Progenitor cell of endocrine pancreas (in vitro differentiated cells): ENCODE results near the gene SERPIND1. TPM values are rescaled to one million over a fixed set of nuclear protein-coding genes. Genes with fewer than 3 reads are reported as not detected.

ENCODE experiments used
- DNase-seq: peaks from one replicate; pipeline ENCODE4 v3.0.0; 2021; ENCODE audit warnings: low spot score; ENCODE audit not compliant: unreplicated experiment
- H3K27ac Mint-ChIP-seq: 2 replicates; pipeline ENCODE4 v1.8.0; 2021; ENCODE audit warnings: mild to moderate bottlenecking, moderate library complexity, mixed read lengths
- H3K27me3 Mint-ChIP-seq: 2 replicates; pipeline ENCODE4 v1.8.0; 2021; ENCODE audit warnings: mixed read lengths
- H3K36me3 Mint-ChIP-seq: 2 replicates; pipeline ENCODE4 v1.8.0; 2022; ENCODE audit warnings: mixed read lengths; ENCODE audit not compliant: insufficient read depth
- H3K4me1 Mint-ChIP-seq: 2 replicates; pipeline ENCODE4 v1.8.0; 2021; ENCODE audit warnings: low read depth, mixed read lengths
- H3K4me3 Mint-ChIP-seq: 2 replicates; pipeline ENCODE4 v1.8.0; 2021; ENCODE audit warnings: low read depth, mild to moderate bottlenecking, moderate library complexity, mixed read lengths
- H3K9me3 Mint-ChIP-seq: 2 replicates; pipeline ENCODE4 v1.8.0; 2021; ENCODE audit warnings: low read depth, mixed read lengths
- CTCF ChIP-seq: fragments of 200-600 bp; sonication (generic); IDR thresholded peaks from one replicate; pipeline ENCODE4 v1.5.0; 2021; ENCODE audit warnings: antibody characterized with exemption, mild to moderate bottlenecking; ENCODE audit not compliant: unreplicated experiment
- total RNA-seq: library from RNA; stranded (reverse); gene quantifications from 2 replicates; pipeline ENCODE4 v1.2.1, GENCODE V29; 2021

SERPIND1 gene
- total RNA-seq, 1 donor from 2014 or later, result 0.74 TPM

DNA sequence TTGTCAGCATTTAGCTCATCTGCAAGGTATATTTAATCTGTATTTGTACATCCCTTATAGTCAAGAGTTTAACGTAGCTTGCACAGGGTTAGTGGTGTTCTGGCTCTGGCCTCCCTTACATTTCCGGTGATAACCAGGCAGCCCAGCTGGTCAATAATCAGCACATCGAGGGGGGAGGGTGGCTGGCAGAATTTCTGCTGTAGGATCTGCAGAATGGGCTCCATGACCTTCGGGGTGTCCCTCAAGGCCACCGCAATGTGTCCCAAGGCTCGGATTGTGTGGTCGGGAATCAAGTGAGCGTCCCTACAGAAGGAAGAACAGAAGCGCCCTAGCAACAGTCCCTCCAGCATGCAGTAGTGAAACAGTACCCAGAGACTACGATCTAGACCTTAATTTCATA is 25.1 kb downstream of the SERPIND1 start:
- TF ChIP-seq CTCF, result no peak
- no peak for DNase-seq
- Mint-ChIP-seq H3K27me3 (no peaks in the 10 kb centered on the region), H3K4me1 (peaks cover 7% of the 10 kb centered on the region), H3K4me3 (no peak overlapping the region), H3K36me3 (peaks cover 10% of the 10 kb centered on the region), H3K9me3 (no peaks in the 10 kb centered on the region), H3K27ac (no peak overlapping the region)

- no peak for TF ChIP-seq CTCF
- H3K36me3 Mint-ChIP-seq, result peaks cover 15% of the 10 kb centered on the region
- H3K9me3 Mint-ChIP-seq, result no peaks in the 10 kb centered on the region
These were observed 25.5 kb downstream of the SERPIND1 start for GRCh38 chr22:20799449-20799848.

DNA sequence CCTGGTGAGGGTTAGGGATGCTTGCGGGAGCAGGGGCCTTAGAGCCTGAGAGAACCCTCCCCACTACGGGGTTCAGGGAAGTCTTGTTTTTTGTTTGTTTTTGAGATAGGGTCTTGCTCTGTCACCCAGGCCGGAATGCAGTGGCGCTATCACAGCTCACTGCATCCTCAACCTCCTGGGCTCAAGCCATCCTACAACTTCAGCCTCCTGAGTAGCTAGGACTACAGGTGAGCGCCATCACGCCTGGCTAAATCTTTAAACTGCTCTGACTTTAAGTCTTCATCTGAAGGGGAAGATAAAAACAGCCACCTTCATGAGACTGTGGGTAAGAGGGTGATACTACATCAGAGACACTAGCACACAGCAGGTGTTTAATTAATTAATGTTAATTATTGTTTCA is 28.5 kb downstream of the SERPIND1 start:
- H3K36me3 Mint-ChIP-seq, result peaks cover 18% of the 10 kb centered on the region
- H3K4me1 Mint-ChIP-seq, result peaks cover 7% of the 10 kb centered on the region
- H3K27ac Mint-ChIP-seq, result no peak overlapping the region
- no peak overlapping the region for H3K4me3 Mint-ChIP-seq
- no peak for TF ChIP-seq CTCF
- no peaks in the 10 kb centered on the region for H3K9me3 Mint-ChIP-seq
- no peaks in the 10 kb centered on the region for H3K27me3 Mint-ChIP-seq
- no peak for DNase-seq

More at GRCh38 chr22:20799449-20799848, 25.5 kb downstream of the SERPIND1 start:
- no peak for DNase-seq
- H3K4me3 Mint-ChIP-seq, result no peak overlapping the region
- H3K4me1 Mint-ChIP-seq, result peaks cover 7% of the 10 kb centered on the region
- H3K27me3 Mint-ChIP-seq, result no peaks in the 10 kb centered on the region
- H3K27ac Mint-ChIP-seq, result peak overlapping the region; percentile 47

GRCh38 chr22:20802922-20803553 is 29.1 kb downstream of the SERPIND1 start:
- no peaks in the 10 kb centered on the region for H3K9me3 Mint-ChIP-seq
- H3K4me3 Mint-ChIP-seq, result no peak overlapping the region
- no peak overlapping the region for H3K27ac Mint-ChIP-seq
- DNase-seq, result no peak
- peaks cover 20% of the 10 kb centered on the region for H3K36me3 Mint-ChIP-seq
- peaks cover 7% of the 10 kb centered on the region for H3K4me1 Mint-ChIP-seq
- no peaks in the 10 kb centered on the region for H3K27me3 Mint-ChIP-seq
- TF ChIP-seq CTCF, result no peak

DNA sequence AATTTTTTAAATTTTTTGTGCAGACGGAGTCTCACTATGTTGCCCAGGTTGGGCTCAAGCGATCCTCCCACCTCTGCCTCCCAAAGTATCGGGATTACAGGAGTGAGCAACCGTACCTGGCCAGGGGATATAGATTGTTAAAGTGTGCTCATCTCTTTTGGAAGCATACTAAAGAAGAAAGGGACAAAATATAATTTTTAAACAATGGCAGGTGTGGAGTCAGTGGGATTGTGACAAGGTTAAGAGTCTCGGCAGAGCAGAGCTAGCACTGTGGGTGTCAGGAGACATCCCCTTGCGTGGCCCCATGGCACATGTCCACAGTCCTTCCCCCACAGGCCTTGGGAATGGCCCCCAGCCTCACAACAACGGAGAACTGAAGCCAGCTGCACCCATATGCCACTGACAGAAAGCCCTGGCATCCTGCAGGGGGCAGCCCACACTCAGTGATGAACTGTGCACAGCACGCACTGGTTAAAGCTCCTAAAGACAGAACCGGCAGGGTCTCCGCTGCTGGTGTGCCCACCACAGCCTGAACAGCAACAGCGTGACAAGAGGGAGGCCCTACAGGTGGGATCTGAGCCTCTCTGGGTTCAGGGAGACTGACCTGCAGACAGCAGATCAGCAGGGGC is 29.9 kb downstream of the SERPIND1 start:
- Mint-ChIP-seq H3K9me3 (no peaks in the 10 kb centered on the region), H3K4me1 (peaks cover 7% of the 10 kb centered on the region), H3K36me3 (peaks cover 21% of the 10 kb centered on the region), H3K27ac (no peak overlapping the region), H3K27me3 (no peaks in the 10 kb centered on the region), H3K4me3 (no peak overlapping the region)
- peak; percentile 59 for TF ChIP-seq CTCF
- DNase-seq, result peak; percentile 27
